OCI-LY3 (cell line): ENCODE data around the gene SULT1C3.

ENCODE experiments used
- CTCF ChIP-seq: fragments of 200-600, 300-600 bp; sonication (generic); IDR thresholded peaks from 2 replicates; pipeline ENCODE4 v1.5.1; 2014; ENCODE audit warnings: antibody characterized with exemption, low read length, low read depth
- EZH2phosphoT487 ChIP-seq: fragments of 200-600 bp; shearing (Covaris generic); IDR thresholded peaks from 2 replicates; pipeline ENCODE4 v1.6.1; 2018; ENCODE audit warnings: antibody characterized with exemption, mixed run types, low read depth

GRCh38 chr2:108217211-108217610 is 22.6 kb upstream of the SULT1C3 start:
- TF ChIP-seq CTCF (no peak), EZH2phosphoT487 (no peak)
